SK-N-MC (cell line): ENCODE data around the gene IMP3.

Source experiments
- EZH2 ChIP-seq: fragments of 200-600 bp; sonication (generic); IDR thresholded peaks from one replicate; pipeline ENCODE4 v1.6.1; 2017; ENCODE audit warnings: antibody characterized with exemption
- FOXP2 ChIP-seq: optimal IDR thresholded peaks from 2 replicates; pipeline ENCODE3; 2011; ENCODE audit warnings: mild to moderate bottlenecking, moderate library complexity; ENCODE audit not compliant: insufficient read depth; ENCODE audit errors: extremely low read length, control extremely low read depth
- POLR2AphosphoS5 ChIP-seq: IDR thresholded peaks from 2 replicates; pipeline ENCODE4 v1.6.1; 2012; ENCODE audit warnings: mild to moderate bottlenecking, low read depth, low read length, borderline replicate concordance

DNA sequence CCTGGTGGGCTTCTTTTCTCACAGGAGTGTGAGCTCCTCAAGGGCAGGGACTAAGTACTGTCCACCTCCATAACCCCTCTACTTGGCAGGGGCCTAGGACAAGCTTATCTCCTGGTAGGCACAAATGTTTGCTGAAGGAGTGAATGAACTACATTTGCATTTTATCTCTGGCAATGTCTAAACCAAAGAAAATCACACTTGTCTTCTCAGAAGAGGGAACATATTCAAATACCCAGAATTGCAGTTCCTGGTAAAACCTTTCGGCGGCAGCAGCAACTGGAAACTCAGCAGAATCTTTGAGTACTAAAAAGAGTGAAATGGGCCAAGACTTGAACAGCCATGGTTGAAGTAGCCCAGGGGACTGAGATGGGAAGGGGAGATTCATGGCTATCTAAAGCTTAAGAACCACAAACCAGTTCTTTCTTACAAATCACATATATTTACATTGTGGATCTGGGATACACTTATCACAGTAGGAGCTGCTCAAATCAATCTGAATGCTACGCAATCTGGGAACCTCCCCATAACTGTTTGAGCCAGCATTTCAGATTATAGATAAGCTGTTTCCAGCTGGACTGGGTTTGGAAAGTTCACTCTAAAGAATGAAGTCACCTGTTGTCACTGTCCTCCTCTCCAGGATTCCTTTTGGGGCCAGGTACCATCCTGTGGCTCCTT, 42.2 kb downstream of the IMP3 start:
- TF ChIP-seq POLR2AphosphoS5 (no peak), EZH2 (no peak), FOXP2 (no peak)
